Uterus (tissue), 2 donors: Measurements from ENCODE around the gene TMED10.

ENCODE experiments used
- POLR2A ChIP-seq, 2 donors: fragments of 450-650 bp; IDR thresholded peaks; one replicate each; pipeline ENCODE4 v1.6.1; 2016; ENCODE audit warnings: antibody characterized with exemption in 2 of 2, mild to moderate bottlenecking in 1 of 2, moderate library complexity in 1 of 2
- TF ChIP-seq, protein P1 (sequence below), 4 experiments: fragments of 200-600 bp in 2 of 4; fragments of 450-650 bp in 2 of 4; sonication (generic) in 2 of 4; IDR thresholded peaks; one replicate each; pipeline ENCODE4 v1.5.1; 2016 to 2019; ENCODE audit warnings: antibody characterized with exemption in 4 of 4, mild to moderate bottlenecking in 2 of 4, moderate library complexity in 1 of 4

- TF ChIP-seq, protein P1, sequence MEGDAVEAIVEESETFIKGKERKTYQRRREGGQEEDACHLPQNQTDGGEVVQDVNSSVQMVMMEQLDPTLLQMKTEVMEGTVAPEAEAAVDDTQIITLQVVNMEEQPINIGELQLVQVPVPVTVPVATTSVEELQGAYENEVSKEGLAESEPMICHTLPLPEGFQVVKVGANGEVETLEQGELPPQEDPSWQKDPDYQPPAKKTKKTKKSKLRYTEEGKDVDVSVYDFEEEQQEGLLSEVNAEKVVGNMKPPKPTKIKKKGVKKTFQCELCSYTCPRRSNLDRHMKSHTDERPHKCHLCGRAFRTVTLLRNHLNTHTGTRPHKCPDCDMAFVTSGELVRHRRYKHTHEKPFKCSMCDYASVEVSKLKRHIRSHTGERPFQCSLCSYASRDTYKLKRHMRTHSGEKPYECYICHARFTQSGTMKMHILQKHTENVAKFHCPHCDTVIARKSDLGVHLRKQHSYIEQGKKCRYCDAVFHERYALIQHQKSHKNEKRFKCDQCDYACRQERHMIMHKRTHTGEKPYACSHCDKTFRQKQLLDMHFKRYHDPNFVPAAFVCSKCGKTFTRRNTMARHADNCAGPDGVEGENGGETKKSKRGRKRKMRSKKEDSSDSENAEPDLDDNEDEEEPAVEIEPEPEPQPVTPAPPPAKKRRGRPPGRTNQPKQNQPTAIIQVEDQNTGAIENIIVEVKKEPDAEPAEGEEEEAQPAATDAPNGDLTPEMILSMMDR (IDR thresholded peaks at IDR 0.05) = no peak
- TF ChIP-seq POLR2A (IDR thresholded peaks at IDR 0.05) = no peak
Observed at GRCh38 chr14:75201087-75201486, 24.7 kb upstream of the TMED10 start.
